Measurements from ENCODE around the gene LYPLAL1. TPM values are rescaled to one million over a fixed set of nuclear protein-coding genes. Genes with fewer than 3 reads are reported as not detected.

LYPLAL1 gene
- total and polyA plus RNA-seq, 2 of the 4 experiments (the other 2 are of a cell fraction) = 4.8 to 7.5 TPM

DNA sequence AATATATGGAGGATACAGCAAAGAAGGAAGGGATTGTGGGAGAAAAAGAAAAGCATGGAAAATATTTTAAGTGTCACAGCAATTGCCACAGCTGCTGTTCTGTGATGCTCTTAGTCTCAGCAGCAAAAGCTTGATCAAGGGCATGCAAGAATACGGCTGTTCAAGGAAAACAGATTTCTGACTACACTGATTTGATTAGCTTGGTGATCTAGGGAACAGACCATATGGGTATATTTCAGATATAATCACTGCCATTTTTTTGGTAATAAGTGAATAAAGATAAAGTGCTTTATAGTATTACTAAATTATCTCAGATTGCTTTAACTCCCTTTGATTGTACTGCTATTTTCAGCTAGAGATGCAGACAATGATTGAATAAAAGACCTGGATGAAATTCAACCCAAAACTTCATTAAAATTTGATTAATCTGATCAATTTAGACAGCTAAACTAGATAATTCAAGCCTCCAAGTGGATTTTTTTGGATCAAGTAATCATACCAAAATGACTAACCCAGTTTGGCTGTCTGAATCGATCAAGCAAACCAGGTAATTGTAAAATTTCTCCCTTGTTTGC is 33.3 kb upstream of the LYPLAL1 start:
- intact Hi-C loops (cut with micrococcal nuclease) = no loop called here
- no TSS peak for BruUV-seq (replicated peaks)
- dilution Hi-C loops (cut with HindIII; ENCODE audit: low sequenced_read_pairs, unreplicated experiment) = no loop called here
- H3K56ac ChIP-seq (ENCODE audit: extremely low read depth, insufficient read depth, low read length) = no peak overlapping the region
- H4K8ac ChIP-seq (ENCODE audit: low read depth in 2 of 2, low read length in 2 of 2) = no peak overlapping the region
- no peak overlapping the region for H3K14ac ChIP-seq (replicated peaks; ENCODE audit: low read depth, low read length)
- H3K4me1 ChIP-seq (ENCODE audit: control insufficient read depth, insufficient read depth, low read length) = no peaks in the 10 kb centered on the region
- no peak overlapping the region for H2AFZ ChIP-seq (replicated peaks; ENCODE audit: low read length, poor library complexity)
- H3K4me2 ChIP-seq (ENCODE audit: low read depth, low read length) = no peak overlapping the region
- no peaks in the 10 kb centered on the region for H3K79me1 ChIP-seq (ENCODE audit: low read depth in 1 of 2, low read length in 2 of 2)
- H2BK5ac ChIP-seq (ENCODE audit: low read depth, low read length, poor library complexity, severe bottlenecking) = no peak overlapping the region
- no peak overlapping the region for H3K4ac ChIP-seq (ENCODE audit: low read depth, low read length)
- TF ChIP-seq MXI1 (IDR thresholded peaks at IDR 0.05; ENCODE audit: borderline replicate concordance, low read depth, low read length) (no peak), SMC3 (IDR thresholded peaks at IDR 0.05; ENCODE audit: low read depth, low read length) (no peak), CEBPB (IDR thresholded peaks at IDR 0.05; ENCODE audit: low read depth, low read length) (no peak), BHLHE40 (IDR thresholded peaks at IDR 0.05; ENCODE audit: low read depth, low read length) (no peak), RCOR1 (IDR thresholded peaks at IDR 0.05; ENCODE audit: insufficient replicate concordance, low read length) (no peak), RFX5 (IDR thresholded peaks at IDR 0.05; ENCODE audit: low read depth, low read length) (no peak), NFE2L2 (IDR thresholded peaks at IDR 0.05; ENCODE audit: low read depth, low read length) (no peak), CHD1 (IDR thresholded peaks at IDR 0.05; ENCODE audit: low read depth, low read length) (no peak), MAFK (IDR thresholded peaks at IDR 0.05; ENCODE audit: low read depth, low read length) (no peak), POLR2A (IDR thresholded peaks at IDR 0.05; ENCODE audit: low read depth, low read length) (no peak), RAD21 (IDR thresholded peaks at IDR 0.05; ENCODE audit: low read length) (no peak), FOS (IDR thresholded peaks at IDR 0.05; ENCODE audit: low read depth, low read length) (no peak), MAZ (IDR thresholded peaks at IDR 0.05; ENCODE audit: borderline replicate concordance, low read depth, low read length) (no peak)
- TF ChIP-seq, protein P1, sequence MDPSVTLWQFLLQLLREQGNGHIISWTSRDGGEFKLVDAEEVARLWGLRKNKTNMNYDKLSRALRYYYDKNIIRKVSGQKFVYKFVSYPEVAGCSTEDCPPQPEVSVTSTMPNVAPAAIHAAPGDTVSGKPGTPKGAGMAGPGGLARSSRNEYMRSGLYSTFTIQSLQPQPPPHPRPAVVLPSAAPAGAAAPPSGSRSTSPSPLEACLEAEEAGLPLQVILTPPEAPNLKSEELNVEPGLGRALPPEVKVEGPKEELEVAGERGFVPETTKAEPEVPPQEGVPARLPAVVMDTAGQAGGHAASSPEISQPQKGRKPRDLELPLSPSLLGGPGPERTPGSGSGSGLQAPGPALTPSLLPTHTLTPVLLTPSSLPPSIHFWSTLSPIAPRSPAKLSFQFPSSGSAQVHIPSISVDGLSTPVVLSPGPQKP (IDR thresholded peaks at IDR 0.05; ENCODE audit: borderline replicate concordance, low read depth, low read length) = no peak
- TF ChIP-seq, protein P2, sequence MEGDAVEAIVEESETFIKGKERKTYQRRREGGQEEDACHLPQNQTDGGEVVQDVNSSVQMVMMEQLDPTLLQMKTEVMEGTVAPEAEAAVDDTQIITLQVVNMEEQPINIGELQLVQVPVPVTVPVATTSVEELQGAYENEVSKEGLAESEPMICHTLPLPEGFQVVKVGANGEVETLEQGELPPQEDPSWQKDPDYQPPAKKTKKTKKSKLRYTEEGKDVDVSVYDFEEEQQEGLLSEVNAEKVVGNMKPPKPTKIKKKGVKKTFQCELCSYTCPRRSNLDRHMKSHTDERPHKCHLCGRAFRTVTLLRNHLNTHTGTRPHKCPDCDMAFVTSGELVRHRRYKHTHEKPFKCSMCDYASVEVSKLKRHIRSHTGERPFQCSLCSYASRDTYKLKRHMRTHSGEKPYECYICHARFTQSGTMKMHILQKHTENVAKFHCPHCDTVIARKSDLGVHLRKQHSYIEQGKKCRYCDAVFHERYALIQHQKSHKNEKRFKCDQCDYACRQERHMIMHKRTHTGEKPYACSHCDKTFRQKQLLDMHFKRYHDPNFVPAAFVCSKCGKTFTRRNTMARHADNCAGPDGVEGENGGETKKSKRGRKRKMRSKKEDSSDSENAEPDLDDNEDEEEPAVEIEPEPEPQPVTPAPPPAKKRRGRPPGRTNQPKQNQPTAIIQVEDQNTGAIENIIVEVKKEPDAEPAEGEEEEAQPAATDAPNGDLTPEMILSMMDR (conservative IDR thresholded peaks at IDR 0.05; ENCODE audit: low read depth, low read length) = no peak
- TF ChIP-seq, protein P3, sequence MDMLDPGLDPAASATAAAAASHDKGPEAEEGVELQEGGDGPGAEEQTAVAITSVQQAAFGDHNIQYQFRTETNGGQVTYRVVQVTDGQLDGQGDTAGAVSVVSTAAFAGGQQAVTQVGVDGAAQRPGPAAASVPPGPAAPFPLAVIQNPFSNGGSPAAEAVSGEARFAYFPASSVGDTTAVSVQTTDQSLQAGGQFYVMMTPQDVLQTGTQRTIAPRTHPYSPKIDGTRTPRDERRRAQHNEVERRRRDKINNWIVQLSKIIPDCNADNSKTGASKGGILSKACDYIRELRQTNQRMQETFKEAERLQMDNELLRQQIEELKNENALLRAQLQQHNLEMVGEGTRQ (IDR thresholded peaks at IDR 0.05; ENCODE audit: low read depth, low read length) = no peak
- H3K9me3 ChIP-seq (ENCODE audit: control insufficient read depth, insufficient read depth, low read length) = no peaks in the 10 kb centered on the region
- no peak for ATAC-seq (ENCODE audit: low read depth)
- no peak overlapping the region for H2BK20ac ChIP-seq (ENCODE audit: low read depth, low read length)
- no peaks in the 10 kb centered on the region for H3K36me3 ChIP-seq (ENCODE audit: control insufficient read depth, insufficient read depth, low read length)
- no peak overlapping the region for H3K18ac ChIP-seq (ENCODE audit: low read depth, low read length)
- no peak overlapping the region for H4K91ac ChIP-seq (ENCODE audit: insufficient read depth, low read depth, low read length)
- H4K20me1 ChIP-seq (ENCODE audit: insufficient read depth, low read length) = no peaks in the 10 kb centered on the region
- no peak overlapping the region for H3K4me3 ChIP-seq (ENCODE audit: insufficient read depth, low read depth, low read length)
- H2BK15ac ChIP-seq (ENCODE audit: low read depth, low read length) = no peak overlapping the region
- H3K27me3 ChIP-seq (ENCODE audit: control insufficient read depth, insufficient read depth, low read length) = no peaks in the 10 kb centered on the region
- H3K9ac ChIP-seq (ENCODE audit: low read depth, low read length) = no peak overlapping the region
- no peak for DNase-seq
- H3K27ac ChIP-seq (ENCODE audit: insufficient read depth, low read length) = no peak overlapping the region
- H2AK9ac ChIP-seq (replicated peaks; ENCODE audit: low read depth, low read length, poor library complexity) = no peak overlapping the region
- CTCF ChIA-PET = no interaction called here
- no peak overlapping the region for H3K23ac ChIP-seq (ENCODE audit: low read depth, low read length)
- POLR2A ChIA-PET (ENCODE audit: unreplicated experiment) = no interaction called here
- H4K5ac ChIP-seq (ENCODE audit: low read depth, low read length) = no peak overlapping the region
- H2AK5ac ChIP-seq (ENCODE audit: low read depth, low read length) = no peak overlapping the region
- no peak overlapping the region for H2BK120ac ChIP-seq (ENCODE audit: low read depth, low read length)
- H3K9me1 ChIP-seq (ENCODE audit: insufficient read depth, low read length) = no peaks in the 10 kb centered on the region
- in situ Hi-C loops (cut with MboI; ENCODE audit: low sequenced_read_pairs) = no loop called here
- WGBS, 2 experiments (ENCODE audit: extremely low coverage in 2 of 2, insufficient read length in 1 of 2) = no CpG with 5 or more reads among the region's 2 CpGs

Measured in IMR-90 (cell line).